ENCODE measurements around the gene SENP1. TPM values are rescaled to one million over a fixed set of nuclear protein-coding genes. Genes with fewer than 3 reads are reported as not detected.
A peak's percentile ranks its signal among the peaks of the same experiment; 100 is the strongest.

Gene SENP1
- total RNA-seq, 2 donors from 2014 or later = 37.5 to 42.3 TPM

- Mint-ChIP-seq H3K4me1 (no peaks in the 10 kb centered on the region), H3K4me3 (no peak overlapping the region), H3K27ac (no peak overlapping the region), H3K36me3 (ENCODE audit: low read depth) (no peaks in the 10 kb centered on the region), H3K9me3 (no peaks in the 10 kb centered on the region), H3K27me3 (peaks cover 21% of the 10 kb centered on the region)
- no peak for ATAC-seq (replicated peaks)
Observed at GRCh38 chr12:48016373-48017020, 89.4 kb downstream of the SENP1 start.

- no peaks in the 10 kb centered on the region for H3K4me1 Mint-ChIP-seq
- H3K27me3 Mint-ChIP-seq = peaks cover 22% of the 10 kb centered on the region
- no peak for ATAC-seq (replicated peaks)
- H3K36me3 Mint-ChIP-seq (ENCODE audit: low read depth) = no peaks in the 10 kb centered on the region
- no peak overlapping the region for H3K4me3 Mint-ChIP-seq
- H3K9me3 Mint-ChIP-seq = no peaks in the 10 kb centered on the region
- H3K27ac Mint-ChIP-seq = no peak overlapping the region
Observed at GRCh38 chr12:48015954-48016353, 89.9 kb downstream of the SENP1 start.

GRCh38 chr12:48015129-48015528 is 90.8 kb downstream of the SENP1 start:
- Mint-ChIP-seq H3K4me1 (no peaks in the 10 kb centered on the region), H3K27me3 (peaks cover 24% of the 10 kb centered on the region), H3K27ac (no peak overlapping the region), H3K4me3 (no peak overlapping the region), H3K9me3 (no peaks in the 10 kb centered on the region), H3K36me3 (ENCODE audit: low read depth) (no peaks in the 10 kb centered on the region)
- no peak for ATAC-seq (replicated peaks)

GRCh38 chr12:48013287-48013686 is 92.6 kb downstream of the SENP1 start:
- no peak overlapping the region for H3K27ac Mint-ChIP-seq
- no peak for ATAC-seq (replicated peaks)
- H3K4me1 Mint-ChIP-seq = no peaks in the 10 kb centered on the region
- H3K27me3 Mint-ChIP-seq = peaks cover 30% of the 10 kb centered on the region
- no peak overlapping the region for H3K4me3 Mint-ChIP-seq
- no peaks in the 10 kb centered on the region for H3K9me3 Mint-ChIP-seq
- H3K36me3 Mint-ChIP-seq (ENCODE audit: low read depth) = no peaks in the 10 kb centered on the region

- H3K36me3 Mint-ChIP-seq (ENCODE audit: low read depth) = no peaks in the 10 kb centered on the region
- H3K9me3 Mint-ChIP-seq = no peaks in the 10 kb centered on the region
- H3K27me3 Mint-ChIP-seq = peaks cover 35% of the 10 kb centered on the region
- H3K4me3 Mint-ChIP-seq = no peak overlapping the region
- no peak overlapping the region for H3K27ac Mint-ChIP-seq
- no peaks in the 10 kb centered on the region for H3K4me1 Mint-ChIP-seq
- ATAC-seq (replicated peaks) = no peak
Observed at GRCh38 chr12:48012070-48012469, 93.8 kb downstream of the SENP1 start.

GRCh38 chr12:48010366-48010970 is 95.4 kb downstream of the SENP1 start:
- H3K27me3 Mint-ChIP-seq = peaks cover 50% of the 10 kb centered on the region

GRCh38 chr12:48009471-48009870 is 96.4 kb downstream of the SENP1 start:
- H3K4me1 Mint-ChIP-seq = no peaks in the 10 kb centered on the region
- H3K27ac Mint-ChIP-seq = no peak overlapping the region
- H3K36me3 Mint-ChIP-seq (ENCODE audit: low read depth) = no peaks in the 10 kb centered on the region
- peaks cover 48% of the 10 kb centered on the region for H3K27me3 Mint-ChIP-seq
- H3K9me3 Mint-ChIP-seq = no peaks in the 10 kb centered on the region
- ATAC-seq (replicated peaks) = no peak
- no peak overlapping the region for H3K4me3 Mint-ChIP-seq

More at GRCh38 chr12:48010366-48010970, 95.4 kb downstream of the SENP1 start:
- Mint-ChIP-seq H3K9me3 (no peaks in the 10 kb centered on the region), H3K4me1 (no peaks in the 10 kb centered on the region), H3K36me3 (ENCODE audit: low read depth) (no peaks in the 10 kb centered on the region), H3K4me3 (no peak overlapping the region), H3K27ac (no peak overlapping the region)
- ATAC-seq (replicated peaks) = no peak

GRCh38 chr12:48008950-48009349 is 96.9 kb downstream of the SENP1 start:
- Mint-ChIP-seq H3K27ac (no peak overlapping the region), H3K27me3 (peaks cover 48% of the 10 kb centered on the region)
- no peak for ATAC-seq (replicated peaks)

DNA sequence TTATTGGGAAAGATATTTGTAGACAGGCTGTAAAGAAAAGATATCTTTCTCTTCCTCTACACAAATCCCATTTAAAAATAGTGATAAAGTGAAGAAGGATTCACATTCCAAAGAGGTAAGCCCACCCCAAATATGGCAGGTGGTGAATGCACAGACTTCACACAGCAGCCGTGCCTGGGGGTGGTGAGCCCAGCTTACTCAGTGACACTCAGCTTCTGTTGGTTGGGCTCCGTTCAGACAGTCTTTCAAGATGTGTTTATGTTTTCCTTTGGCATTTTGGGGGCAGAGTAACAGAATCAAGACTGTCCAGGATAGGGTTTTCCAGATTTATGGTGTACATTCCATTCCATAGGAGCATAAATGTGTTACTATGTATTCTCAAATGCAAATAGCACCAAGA is 97.5 kb downstream of the SENP1 start:
- no peak for ATAC-seq (replicated peaks)
- Mint-ChIP-seq H3K36me3 (ENCODE audit: low read depth) (no peaks in the 10 kb centered on the region), H3K4me1 (peaks cover 5% of the 10 kb centered on the region), H3K27ac (no peak overlapping the region), H3K9me3 (no peaks in the 10 kb centered on the region), H3K27me3 (peaks cover 51% of the 10 kb centered on the region), H3K4me3 (no peak overlapping the region)

More at GRCh38 chr12:48008950-48009349, 96.9 kb downstream of the SENP1 start:
- no peaks in the 10 kb centered on the region for H3K4me1 Mint-ChIP-seq
- no peak overlapping the region for H3K4me3 Mint-ChIP-seq
- no peaks in the 10 kb centered on the region for H3K36me3 Mint-ChIP-seq (ENCODE audit: low read depth)
- H3K9me3 Mint-ChIP-seq = no peaks in the 10 kb centered on the region

DNA sequence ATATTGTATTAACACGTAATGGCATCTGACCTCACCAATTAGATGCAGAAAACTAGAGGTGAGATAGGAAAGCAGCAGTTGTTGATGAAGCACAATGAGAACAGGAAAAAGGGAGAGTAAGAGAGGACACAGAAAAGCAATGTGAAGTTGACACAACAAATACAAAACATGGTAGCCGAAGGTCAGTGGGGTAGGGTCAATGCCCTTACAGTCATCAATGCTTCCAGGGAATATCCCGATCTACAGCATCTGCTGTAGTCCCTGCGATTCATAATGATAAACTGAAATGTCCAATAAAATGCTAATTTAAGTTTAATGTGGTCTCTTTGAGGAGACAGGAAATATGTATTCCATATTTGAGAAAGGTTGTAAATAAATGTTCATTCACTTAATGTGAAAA is 98.7 kb downstream of the SENP1 start:
- Mint-ChIP-seq H3K36me3 (ENCODE audit: low read depth) (no peaks in the 10 kb centered on the region), H3K4me3 (no peak overlapping the region), H3K4me1 (peaks cover 10% of the 10 kb centered on the region), H3K27ac (no peak overlapping the region), H3K27me3 (peaks cover 59% of the 10 kb centered on the region), H3K9me3 (no peaks in the 10 kb centered on the region)
- ATAC-seq (replicated peaks) = no peak

- Mint-ChIP-seq H3K36me3 (ENCODE audit: low read depth) (no peaks in the 10 kb centered on the region), H3K4me3 (peak overlapping the region; percentile 48), H3K27ac (no peak overlapping the region), H3K9me3 (no peaks in the 10 kb centered on the region), H3K27me3 (peaks cover 69% of the 10 kb centered on the region), H3K4me1 (peaks cover 16% of the 10 kb centered on the region)
- no peak for ATAC-seq (replicated peaks)
Observed at GRCh38 chr12:48005750-48006021, 100.2 kb downstream of the SENP1 start.

GRCh38 chr12:48005001-48005749 is 100.7 kb downstream of the SENP1 start:
- Mint-ChIP-seq H3K9me3 (no peaks in the 10 kb centered on the region), H3K4me1 (peaks cover 16% of the 10 kb centered on the region), H3K27me3 (peaks cover 74% of the 10 kb centered on the region), H3K27ac (no peak overlapping the region), H3K36me3 (ENCODE audit: low read depth) (no peaks in the 10 kb centered on the region), H3K4me3 (peak overlapping the region; percentile 48)
- ATAC-seq (replicated peaks) = no peak

GRCh38 chr12:48004053-48004941 is 101.6 kb downstream of the SENP1 start, which contains the start of gene COL2A1:
COL2A1 (minus strand) TSS chr12:48004476; CDS start chr12:48004321, 155 bp downstream.
- H3K9me3 Mint-ChIP-seq = no peaks in the 10 kb centered on the region
- no peaks in the 10 kb centered on the region for H3K36me3 Mint-ChIP-seq (ENCODE audit: low read depth)
- H3K4me1 Mint-ChIP-seq = peaks cover 16% of the 10 kb centered on the region
- H3K27me3 Mint-ChIP-seq = peaks cover 72% of the 10 kb centered on the region
- H3K27ac Mint-ChIP-seq = no peak within 1 kb of the TSS
- ATAC-seq (replicated peaks) = peak; percentile 31
- H3K4me3 Mint-ChIP-seq = peak within 1 kb of the TSS; percentile 83
